ENCODE measurements around the gene GLI1.
"Not testable (repeated sequence)": the region's sequence is repeated elsewhere in the genome, so short reads cannot be mapped to it uniquely, and the experiment has no call there.

The GLI1 gene

GRCh38 chr12:57513266-57513665, 53.7 kb downstream of the GLI1 start:
- TF ChIP-seq, protein P1, sequence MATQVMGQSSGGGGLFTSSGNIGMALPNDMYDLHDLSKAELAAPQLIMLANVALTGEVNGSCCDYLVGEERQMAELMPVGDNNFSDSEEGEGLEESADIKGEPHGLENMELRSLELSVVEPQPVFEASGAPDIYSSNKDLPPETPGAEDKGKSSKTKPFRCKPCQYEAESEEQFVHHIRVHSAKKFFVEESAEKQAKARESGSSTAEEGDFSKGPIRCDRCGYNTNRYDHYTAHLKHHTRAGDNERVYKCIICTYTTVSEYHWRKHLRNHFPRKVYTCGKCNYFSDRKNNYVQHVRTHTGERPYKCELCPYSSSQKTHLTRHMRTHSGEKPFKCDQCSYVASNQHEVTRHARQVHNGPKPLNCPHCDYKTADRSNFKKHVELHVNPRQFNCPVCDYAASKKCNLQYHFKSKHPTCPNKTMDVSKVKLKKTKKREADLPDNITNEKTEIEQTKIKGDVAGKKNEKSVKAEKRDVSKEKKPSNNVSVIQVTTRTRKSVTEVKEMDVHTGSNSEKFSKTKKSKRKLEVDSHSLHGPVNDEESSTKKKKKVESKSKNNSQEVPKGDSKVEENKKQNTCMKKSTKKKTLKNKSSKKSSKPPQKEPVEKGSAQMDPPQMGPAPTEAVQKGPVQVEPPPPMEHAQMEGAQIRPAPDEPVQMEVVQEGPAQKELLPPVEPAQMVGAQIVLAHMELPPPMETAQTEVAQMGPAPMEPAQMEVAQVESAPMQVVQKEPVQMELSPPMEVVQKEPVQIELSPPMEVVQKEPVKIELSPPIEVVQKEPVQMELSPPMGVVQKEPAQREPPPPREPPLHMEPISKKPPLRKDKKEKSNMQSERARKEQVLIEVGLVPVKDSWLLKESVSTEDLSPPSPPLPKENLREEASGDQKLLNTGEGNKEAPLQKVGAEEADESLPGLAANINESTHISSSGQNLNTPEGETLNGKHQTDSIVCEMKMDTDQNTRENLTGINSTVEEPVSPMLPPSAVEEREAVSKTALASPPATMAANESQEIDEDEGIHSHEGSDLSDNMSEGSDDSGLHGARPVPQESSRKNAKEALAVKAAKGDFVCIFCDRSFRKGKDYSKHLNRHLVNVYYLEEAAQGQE (IDR thresholded peaks at IDR 0.05; ENCODE audit: insufficient replicate concordance, low read depth) = no peak
- no peak for TF ChIP-seq POLR2AphosphoS5 (IDR thresholded peaks at IDR 0.05; ENCODE audit: low read depth)
- TF ChIP-seq, protein P2, sequence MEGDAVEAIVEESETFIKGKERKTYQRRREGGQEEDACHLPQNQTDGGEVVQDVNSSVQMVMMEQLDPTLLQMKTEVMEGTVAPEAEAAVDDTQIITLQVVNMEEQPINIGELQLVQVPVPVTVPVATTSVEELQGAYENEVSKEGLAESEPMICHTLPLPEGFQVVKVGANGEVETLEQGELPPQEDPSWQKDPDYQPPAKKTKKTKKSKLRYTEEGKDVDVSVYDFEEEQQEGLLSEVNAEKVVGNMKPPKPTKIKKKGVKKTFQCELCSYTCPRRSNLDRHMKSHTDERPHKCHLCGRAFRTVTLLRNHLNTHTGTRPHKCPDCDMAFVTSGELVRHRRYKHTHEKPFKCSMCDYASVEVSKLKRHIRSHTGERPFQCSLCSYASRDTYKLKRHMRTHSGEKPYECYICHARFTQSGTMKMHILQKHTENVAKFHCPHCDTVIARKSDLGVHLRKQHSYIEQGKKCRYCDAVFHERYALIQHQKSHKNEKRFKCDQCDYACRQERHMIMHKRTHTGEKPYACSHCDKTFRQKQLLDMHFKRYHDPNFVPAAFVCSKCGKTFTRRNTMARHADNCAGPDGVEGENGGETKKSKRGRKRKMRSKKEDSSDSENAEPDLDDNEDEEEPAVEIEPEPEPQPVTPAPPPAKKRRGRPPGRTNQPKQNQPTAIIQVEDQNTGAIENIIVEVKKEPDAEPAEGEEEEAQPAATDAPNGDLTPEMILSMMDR (IDR thresholded peaks at IDR 0.05; ENCODE audit: insufficient read depth, low read length) = no peak
- TF ChIP-seq GABPA (IDR thresholded peaks at IDR 0.05; ENCODE audit: low read depth) = no peak
- no peak for TF ChIP-seq SPI1 (IDR thresholded peaks at IDR 0.05; ENCODE audit: borderline replicate concordance, low read depth)

DNA sequence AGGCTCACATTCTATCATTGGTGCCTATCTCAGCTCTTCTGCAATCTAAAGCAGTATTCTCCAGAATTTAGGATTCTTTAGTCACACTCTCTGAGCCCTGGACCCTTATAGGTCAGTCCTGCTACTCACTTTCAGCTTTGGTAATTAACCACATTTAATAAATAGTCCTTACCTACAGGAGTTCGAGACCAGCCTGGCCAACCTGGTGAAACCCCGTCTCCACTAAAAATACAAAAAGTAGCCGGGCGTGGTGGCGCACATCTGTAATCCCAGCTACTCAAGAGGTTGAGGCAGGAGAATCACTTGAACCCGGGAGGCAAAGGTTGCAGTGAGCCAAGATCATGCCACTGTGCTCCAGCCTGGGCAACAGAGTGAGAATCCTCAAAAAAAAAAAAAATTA, 54.1 kb downstream of the GLI1 start:
- not testable (repeated sequence) for DNase-seq (ENCODE audit: low read depth in 1 of 2, low spot score in 1 of 2); H3K27ac ChIP-seq (replicated peaks); H3K4me3 ChIP-seq (replicated peaks; ENCODE audit: insufficient read depth, low read length); H3K27me3 ChIP-seq (ENCODE audit: insufficient read depth, poor library complexity, severe bottlenecking)

More at GRCh38 chr12:57513266-57513665, 53.7 kb downstream of the GLI1 start:
- Histone ChIP-seq H3K27me3 (ENCODE audit: insufficient read depth, poor library complexity, severe bottlenecking) (no peaks in the 10 kb centered on the region), H3K27ac (replicated peaks) (no peak overlapping the region), H3K4me3 (replicated peaks; ENCODE audit: insufficient read depth, low read length) (no peak overlapping the region)
- no peak for DNase-seq (ENCODE audit: low read depth in 1 of 2, low spot score in 1 of 2)

- H3K27me3 ChIP-seq (ENCODE audit: insufficient read depth, poor library complexity, severe bottlenecking); DNase-seq (ENCODE audit: low read depth in 1 of 2, low spot score in 1 of 2); H3K4me3 ChIP-seq (replicated peaks; ENCODE audit: insufficient read depth, low read length); H3K27ac ChIP-seq (replicated peaks): not testable (repeated sequence)
These were observed 54.7 kb downstream of the GLI1 start for GRCh38 chr12:57514246-57514645.

GRCh38 chr12:57514720-57515407, 55.3 kb downstream of the GLI1 start:
- no peak; the same call in 1 of the 2 replicates for TF ChIP-seq POLR2AphosphoS5 (IDR thresholded peaks at IDR 0.05; ENCODE audit: low read depth)
- TF ChIP-seq SPI1 (IDR thresholded peaks at IDR 0.05; ENCODE audit: borderline replicate concordance, low read depth) = no peak
- TF ChIP-seq, protein P2 (IDR thresholded peaks at IDR 0.05; ENCODE audit: insufficient read depth, low read length) = no peak
- no peak for TF ChIP-seq GABPA (IDR thresholded peaks at IDR 0.05; ENCODE audit: low read depth)
- TF ChIP-seq, protein P1 (IDR thresholded peaks at IDR 0.05; ENCODE audit: insufficient replicate concordance, low read depth) = no peak
- Histone ChIP-seq H3K27ac (replicated peaks) (no peak overlapping the region), H3K4me3 (replicated peaks; ENCODE audit: insufficient read depth, low read length) (no peak overlapping the region), H3K27me3 (ENCODE audit: insufficient read depth, poor library complexity, severe bottlenecking) (no peaks in the 10 kb centered on the region)
- no peak for DNase-seq (ENCODE audit: low read depth in 1 of 2, low spot score in 1 of 2)

DNA sequence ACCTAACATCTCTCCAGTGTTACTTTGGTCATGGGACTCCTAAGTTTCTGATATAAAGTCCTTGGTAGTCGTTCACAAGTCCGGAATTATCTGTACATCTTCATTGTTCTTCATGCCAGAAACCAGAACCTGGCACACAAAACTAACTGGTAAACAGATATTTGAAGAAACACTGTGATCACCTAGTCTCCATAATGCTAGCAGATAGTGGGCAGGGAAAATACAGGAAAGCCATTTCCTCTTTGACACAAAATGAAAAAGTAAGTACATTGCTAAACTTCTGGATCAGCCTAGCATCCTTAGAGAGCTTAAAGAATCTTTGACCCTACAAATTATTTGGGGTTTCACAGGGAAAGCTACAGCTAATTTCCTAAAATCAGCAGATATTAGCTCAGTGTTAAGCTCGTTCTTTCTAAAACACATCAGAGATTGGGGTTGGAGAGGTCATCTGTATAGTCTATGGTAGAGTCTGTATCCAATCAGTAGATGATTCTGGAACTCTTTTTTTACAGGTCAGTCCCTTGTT, 55.9 kb downstream of the GLI1 start:
- DNase-seq (ENCODE audit: low read depth in 1 of 2, low spot score in 1 of 2) = no peak
- Histone ChIP-seq H3K4me3 (replicated peaks; ENCODE audit: insufficient read depth, low read length) (no peak overlapping the region), H3K27me3 (ENCODE audit: insufficient read depth, poor library complexity, severe bottlenecking) (no peaks in the 10 kb centered on the region), H3K27ac (replicated peaks) (no peak overlapping the region)
- TF ChIP-seq POLR2AphosphoS5 (IDR thresholded peaks at IDR 0.05; ENCODE audit: low read depth) (no peak), SPI1 (IDR thresholded peaks at IDR 0.05; ENCODE audit: borderline replicate concordance, low read depth) (no peak), GABPA (IDR thresholded peaks at IDR 0.05; ENCODE audit: low read depth) (no peak)
- TF ChIP-seq, protein P2 (IDR thresholded peaks at IDR 0.05; ENCODE audit: insufficient read depth, low read length) = no peak
- TF ChIP-seq, protein P1 (IDR thresholded peaks at IDR 0.05; ENCODE audit: insufficient replicate concordance, low read depth) = no peak
